ENCODE data around the gene RBM12. TPM values are rescaled to one million over a fixed set of nuclear protein-coding genes. Genes with fewer than 3 reads are reported as not detected.

RBM12 gene
- polyA plus RNA-seq, 10 donors, result 42.0 to 60.9 (median 54.5) TPM

- peak; percentile 76 to 95 (median 90) for DNase-seq
Observed at GRCh38 chr20:35600993-35601973, 63.4 kb downstream of the RBM12 start.

DNA sequence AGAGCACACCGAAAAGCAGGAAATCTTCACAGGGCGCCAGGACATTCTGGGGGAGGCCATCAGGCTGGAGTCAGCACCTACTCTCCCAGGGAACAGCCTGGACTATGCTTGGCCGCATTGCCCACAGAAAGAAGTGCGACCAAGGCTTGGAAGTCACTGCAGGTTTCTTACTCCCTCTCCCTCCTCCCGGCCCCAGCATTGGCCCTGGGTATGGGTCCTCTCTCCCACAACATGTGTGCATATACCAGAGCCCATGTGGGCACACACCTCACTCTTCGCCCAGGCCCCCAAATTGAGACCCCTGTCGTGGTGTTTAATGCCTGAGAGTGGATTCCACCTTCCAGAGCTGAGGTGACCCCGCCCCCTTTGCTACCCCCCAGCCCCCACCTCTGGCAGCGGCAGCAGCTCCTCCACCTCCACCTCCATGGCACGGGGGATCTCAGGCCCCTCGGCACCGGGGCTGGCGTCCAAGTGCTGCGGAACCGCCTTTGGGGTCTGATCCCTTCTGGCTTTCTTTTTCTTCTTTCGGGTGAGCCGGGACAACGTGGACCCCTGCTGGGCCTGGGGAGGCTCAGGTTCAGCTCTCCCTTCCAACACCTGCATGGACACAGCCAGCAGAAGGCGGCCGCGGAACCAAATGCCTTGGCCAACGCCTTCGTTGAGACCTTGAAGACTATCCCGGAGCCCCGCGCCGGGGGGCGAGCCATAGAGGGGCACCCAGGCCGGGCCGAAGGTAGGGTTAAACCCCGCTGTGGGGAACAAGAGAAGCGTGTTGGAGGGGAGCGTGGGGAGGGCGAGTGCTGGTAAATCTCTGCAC, 64.3 kb downstream of the RBM12 start:
- no peak for DNase-seq

DNA sequence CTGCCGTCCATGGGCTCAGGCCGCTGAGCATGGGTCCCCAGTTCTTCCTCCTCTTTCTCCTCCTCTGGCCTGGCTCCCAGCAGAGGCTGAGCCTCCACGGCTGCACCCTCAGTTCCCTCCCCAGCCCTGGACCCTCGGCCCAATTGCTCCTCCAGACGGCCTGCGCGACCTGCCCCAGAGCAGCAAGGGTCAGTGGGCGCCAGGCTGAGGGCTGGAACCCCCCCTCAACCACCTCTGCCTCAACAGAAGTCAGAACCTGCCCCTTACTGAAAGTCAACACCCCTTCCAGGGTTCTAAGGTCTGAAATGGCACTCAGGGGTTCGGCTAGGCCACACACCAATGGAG, 65.0 kb downstream of the RBM12 start:
- no peak for DNase-seq

Other genes with a start within 250 kb of the RBM12 start
- gene GDF5, start 226.7 kb downstream of the RBM12 start, polyA plus RNA-seq (ENCODE audit: insufficient read length in 10 of 10), result under 1 TPM in 9 of 10 donors, not detected in 1; 0.12 to 0.77 (median 0.33) TPM
- gene CEP250, start 209.3 kb downstream of the RBM12 start, polyA plus RNA-seq (ENCODE audit: insufficient read length in 10 of 10), result 10 to 100 TPM; 21.7 to 35.4 (median 30.2) TPM
- gene C20orf173, start 135.2 kb downstream of the RBM12 start, polyA plus RNA-seq (ENCODE audit: insufficient read length in 10 of 10), result not detected
- gene ERGIC3, start 122.8 kb downstream of the RBM12 start, polyA plus RNA-seq (ENCODE audit: insufficient read length in 10 of 10), result 100 to 1,000 TPM; 187 to 227 (median 216) TPM
- gene SPAG4, start 49.1 kb downstream of the RBM12 start, polyA plus RNA-seq (ENCODE audit: insufficient read length in 10 of 10), result 1 to 10 TPM; 1.2 to 6.9 (median 2.1) TPM
- 100 to 1,000 TPM in 7 of 10 donors, 10 to 100 TPM in 3; 82.4 to 165 (median 131) TPM for gene CPNE1, start within 50 bp of the RBM12 start, polyA plus RNA-seq (ENCODE audit: insufficient read length in 10 of 10)
- 10 to 100 TPM; 12.6 to 16.9 (median 14.4) TPM for gene NFS1, start 34.5 kb upstream of the RBM12 start, polyA plus RNA-seq (ENCODE audit: insufficient read length in 10 of 10)
- 10 to 100 TPM; 45.8 to 96.6 (median 63.3) TPM for gene ROMO1, start 34.5 kb upstream of the RBM12 start, polyA plus RNA-seq (ENCODE audit: insufficient read length in 10 of 10)
- gene RBM39, start 77.4 kb upstream of the RBM12 start, polyA plus RNA-seq (ENCODE audit: insufficient read length in 10 of 10), result 100 to 1,000 TPM; 205 to 339 (median 281) TPM
- gene PHF20, start 107.1 kb upstream of the RBM12 start, polyA plus RNA-seq (ENCODE audit: insufficient read length in 10 of 10), result 10 to 100 TPM; 22.8 to 35.7 (median 29.3) TPM